OCI-LY3 (cell line): ENCODE measurements around the gene COCH.

Source experiments
- EZH2phosphoT487 ChIP-seq: fragments of 200-600 bp; shearing (Covaris generic); IDR thresholded peaks from 2 replicates; pipeline ENCODE4 v1.6.1; 2018; ENCODE audit warnings: antibody characterized with exemption, mixed run types, low read depth
- TF ChIP-seq, protein P1 (sequence below): fragments of 200-600, 300-600 bp; sonication (generic); IDR thresholded peaks from 2 replicates; pipeline ENCODE4 v1.5.1; 2014; ENCODE audit warnings: antibody characterized with exemption, low read length, low read depth

DNA sequence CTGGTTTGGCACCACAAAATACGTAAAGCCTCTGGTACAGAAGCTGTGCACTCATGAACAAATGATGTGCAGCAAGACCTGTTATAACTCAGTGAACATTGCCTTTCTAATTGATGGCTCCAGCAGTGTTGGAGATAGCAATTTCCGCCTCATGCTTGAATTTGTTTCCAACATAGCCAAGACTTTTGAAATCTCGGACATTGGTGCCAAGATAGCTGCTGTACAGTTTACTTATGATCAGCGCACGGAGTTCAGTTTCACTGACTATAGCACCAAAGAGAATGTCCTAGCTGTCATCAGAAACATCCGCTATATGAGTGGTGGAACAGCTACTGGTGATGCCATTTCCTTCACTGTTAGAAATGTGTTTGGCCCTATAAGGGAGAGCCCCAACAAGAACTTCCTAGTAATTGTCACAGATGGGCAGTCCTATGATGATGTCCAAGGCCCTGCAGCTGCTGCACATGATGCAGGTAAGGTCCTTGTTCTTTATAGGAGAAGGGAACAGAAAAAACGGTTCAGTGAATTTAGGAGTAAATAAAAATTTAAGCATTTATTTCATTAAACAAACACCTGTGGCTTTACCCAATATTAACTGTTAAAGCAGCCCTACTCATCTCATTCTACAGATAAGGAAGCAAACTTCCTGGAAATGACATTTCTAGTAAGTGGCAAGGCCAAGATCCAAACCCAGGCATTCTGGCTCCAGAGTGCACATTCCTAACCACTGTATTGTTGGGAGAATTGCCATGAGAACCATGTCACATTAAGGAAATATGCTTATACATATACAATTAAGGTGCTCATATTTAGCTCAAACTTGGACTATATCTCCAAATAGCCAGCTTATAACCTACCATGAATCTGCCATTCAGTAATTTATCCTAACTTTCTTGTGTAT lies 11.7 kb downstream of the COCH start:
- TF ChIP-seq, protein P1, sequence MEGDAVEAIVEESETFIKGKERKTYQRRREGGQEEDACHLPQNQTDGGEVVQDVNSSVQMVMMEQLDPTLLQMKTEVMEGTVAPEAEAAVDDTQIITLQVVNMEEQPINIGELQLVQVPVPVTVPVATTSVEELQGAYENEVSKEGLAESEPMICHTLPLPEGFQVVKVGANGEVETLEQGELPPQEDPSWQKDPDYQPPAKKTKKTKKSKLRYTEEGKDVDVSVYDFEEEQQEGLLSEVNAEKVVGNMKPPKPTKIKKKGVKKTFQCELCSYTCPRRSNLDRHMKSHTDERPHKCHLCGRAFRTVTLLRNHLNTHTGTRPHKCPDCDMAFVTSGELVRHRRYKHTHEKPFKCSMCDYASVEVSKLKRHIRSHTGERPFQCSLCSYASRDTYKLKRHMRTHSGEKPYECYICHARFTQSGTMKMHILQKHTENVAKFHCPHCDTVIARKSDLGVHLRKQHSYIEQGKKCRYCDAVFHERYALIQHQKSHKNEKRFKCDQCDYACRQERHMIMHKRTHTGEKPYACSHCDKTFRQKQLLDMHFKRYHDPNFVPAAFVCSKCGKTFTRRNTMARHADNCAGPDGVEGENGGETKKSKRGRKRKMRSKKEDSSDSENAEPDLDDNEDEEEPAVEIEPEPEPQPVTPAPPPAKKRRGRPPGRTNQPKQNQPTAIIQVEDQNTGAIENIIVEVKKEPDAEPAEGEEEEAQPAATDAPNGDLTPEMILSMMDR = no peak
- TF ChIP-seq EZH2phosphoT487 = no peak
